Uterus (tissue), 4 donors: Measurements from ENCODE around the gene PRDM15. TPM values are rescaled to one million over a fixed set of nuclear protein-coding genes. Genes with fewer than 3 reads are reported as not detected.

Experiments
- DNase-seq, 2 donors: peaks; one replicate each; pipeline ENCODE4 v3.0.0-alpha.2; 2019 to 2020
- H3K27ac ChIP-seq, 2 donors: fragments of 200-600 bp; sonication (generic); 1 replicate in 1 of 2; 2 replicates in 1 of 2; pipeline ENCODE4 v1.5.1; 2016 to 2018
- H3K27me3 ChIP-seq, 2 donors: fragments of 200-600 bp; sonication (generic); one replicate each; pipeline ENCODE4 v1.5.1; 2018 to 2019; ENCODE audit warnings: control low read depth in 1 of 2
- H3K36me3 ChIP-seq, 2 donors: fragments of 200-600 bp; sonication (generic); one replicate each; pipeline ENCODE4 v1.5.1; 2019; ENCODE audit warnings: control low read depth in 1 of 2
- H3K4me1 ChIP-seq, 2 donors: fragments of 200-600 bp; sonication (generic); one replicate each; pipeline ENCODE4 v1.5.1; 2018 to 2019; ENCODE audit warnings: control low read depth in 1 of 2
- H3K4me3 ChIP-seq, 2 donors: fragments of 200-600 bp; sonication (generic); 1 replicate in 1 of 2; 2 replicates in 1 of 2; pipeline ENCODE4 v1.5.1; 2018 to 2019; ENCODE audit warnings: mild to moderate bottlenecking in 1 of 2
- H3K9me3 ChIP-seq, 2 donors: fragments of 200-600 bp; sonication (generic); one replicate each; pipeline ENCODE4 v1.5.1; 2019; ENCODE audit warnings: control low read depth in 1 of 2
- POLR2A ChIP-seq, 2 donors: fragments of 450-650 bp; IDR thresholded peaks; one replicate each; pipeline ENCODE4 v1.6.1; 2016; ENCODE audit warnings: antibody characterized with exemption in 2 of 2, mild to moderate bottlenecking in 1 of 2, moderate library complexity in 1 of 2
- intact Hi-C: fragments of 100-400 bp; cut with DNase I; formaldehyde crosslinking; loops from one replicate; pipeline ENCODE4 v1.15.1; 2023; ENCODE audit warnings: low total_unique reads
- total RNA-seq, 4 donors: library from RNA; depleted of rRNA in 3 of 4; stranded (reverse); fragments of >200 nt in 3 of 4; gene quantifications; one replicate each; pipeline versions ENCODE4 v1.1.0 to v1.2.4, GENCODE V29; 2014 to 2023
- TF ChIP-seq, protein P1 (sequence below), 4 experiments: fragments of 200-600 bp in 2 of 4; fragments of 450-650 bp in 2 of 4; sonication (generic) in 2 of 4; IDR thresholded peaks; one replicate each; pipeline ENCODE4 v1.5.1; 2016 to 2019; ENCODE audit warnings: antibody characterized with exemption in 4 of 4, mild to moderate bottlenecking in 2 of 4, moderate library complexity in 1 of 4
- donor health status: DM: yes; HTN: yes; CAD: no.

Gene PRDM15
- total RNA-seq, 4 donors from 2014 or later, result 5.9 to 11.0 (median 6.5) TPM

GRCh38 chr21:41804381-41804780 lies 74.8 kb downstream of the PRDM15 start:
- Histone ChIP-seq H3K4me3 (no peak overlapping the region), H3K36me3 (no peaks in the 10 kb centered on the region), H3K9me3 (no peaks in the 10 kb centered on the region), H3K4me1 (no peaks in the 10 kb centered on the region), H3K27ac (no peak overlapping the region), H3K27me3 (no peaks in the 10 kb centered on the region)
- no peak for DNase-seq
- intact Hi-C loops, result no loop called here
- TF ChIP-seq, protein P1, sequence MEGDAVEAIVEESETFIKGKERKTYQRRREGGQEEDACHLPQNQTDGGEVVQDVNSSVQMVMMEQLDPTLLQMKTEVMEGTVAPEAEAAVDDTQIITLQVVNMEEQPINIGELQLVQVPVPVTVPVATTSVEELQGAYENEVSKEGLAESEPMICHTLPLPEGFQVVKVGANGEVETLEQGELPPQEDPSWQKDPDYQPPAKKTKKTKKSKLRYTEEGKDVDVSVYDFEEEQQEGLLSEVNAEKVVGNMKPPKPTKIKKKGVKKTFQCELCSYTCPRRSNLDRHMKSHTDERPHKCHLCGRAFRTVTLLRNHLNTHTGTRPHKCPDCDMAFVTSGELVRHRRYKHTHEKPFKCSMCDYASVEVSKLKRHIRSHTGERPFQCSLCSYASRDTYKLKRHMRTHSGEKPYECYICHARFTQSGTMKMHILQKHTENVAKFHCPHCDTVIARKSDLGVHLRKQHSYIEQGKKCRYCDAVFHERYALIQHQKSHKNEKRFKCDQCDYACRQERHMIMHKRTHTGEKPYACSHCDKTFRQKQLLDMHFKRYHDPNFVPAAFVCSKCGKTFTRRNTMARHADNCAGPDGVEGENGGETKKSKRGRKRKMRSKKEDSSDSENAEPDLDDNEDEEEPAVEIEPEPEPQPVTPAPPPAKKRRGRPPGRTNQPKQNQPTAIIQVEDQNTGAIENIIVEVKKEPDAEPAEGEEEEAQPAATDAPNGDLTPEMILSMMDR (IDR thresholded peaks at IDR 0.05), result no peak
- no peak for TF ChIP-seq POLR2A (IDR thresholded peaks at IDR 0.05)

DNA sequence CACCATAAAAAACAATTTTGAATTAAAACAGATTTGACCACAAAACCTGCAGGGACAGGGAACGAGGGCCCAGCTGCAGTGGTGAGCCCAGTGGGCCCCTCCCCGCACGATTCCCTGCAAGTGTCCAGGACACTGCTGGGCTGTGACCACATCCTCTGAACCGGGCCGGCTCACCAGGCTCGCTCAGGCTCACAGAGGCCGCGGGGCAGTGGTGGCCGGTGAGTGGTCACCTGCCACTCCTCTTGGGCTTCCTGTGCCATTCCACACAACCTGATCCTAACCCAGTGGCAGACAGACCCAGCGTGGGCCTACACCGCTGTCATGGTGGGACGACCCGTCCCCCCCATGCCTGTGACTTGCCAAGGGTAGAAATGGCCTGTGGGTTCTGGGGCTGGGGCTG lies 75.8 kb downstream of the PRDM15 start:
- no peak for TF ChIP-seq POLR2A (IDR thresholded peaks at IDR 0.05)
- TF ChIP-seq, protein P1 (IDR thresholded peaks at IDR 0.05), result no peak
- no peaks in the 10 kb centered on the region for H3K27me3 ChIP-seq
- no peak for DNase-seq
- H3K4me3 ChIP-seq, result no peak overlapping the region
- H3K4me1 ChIP-seq, result no peaks in the 10 kb centered on the region
- no peak overlapping the region for H3K27ac ChIP-seq
- no peaks in the 10 kb centered on the region for H3K9me3 ChIP-seq
- H3K36me3 ChIP-seq, result no peaks in the 10 kb centered on the region
- intact Hi-C loops, result no loop called here

- Histone ChIP-seq H3K9me3 (no peaks in the 10 kb centered on the region), H3K4me3 (no peak overlapping the region), H3K36me3 (no peaks in the 10 kb centered on the region), H3K27ac (peak overlapping the region in 1 of 2 donors; percentile 11), H3K4me1 (no peaks in the 10 kb centered on the region), H3K27me3 (no peaks in the 10 kb centered on the region)
- DNase-seq, result peak; percentile 67 to 72
- no peak for TF ChIP-seq POLR2A (IDR thresholded peaks at IDR 0.05)
- TF ChIP-seq, protein P1 (IDR thresholded peaks at IDR 0.05), result no peak
- intact Hi-C loops, result no loop called here
Measured at GRCh38 chr21:41802684-41803083, 76.5 kb downstream of the PRDM15 start.

DNA sequence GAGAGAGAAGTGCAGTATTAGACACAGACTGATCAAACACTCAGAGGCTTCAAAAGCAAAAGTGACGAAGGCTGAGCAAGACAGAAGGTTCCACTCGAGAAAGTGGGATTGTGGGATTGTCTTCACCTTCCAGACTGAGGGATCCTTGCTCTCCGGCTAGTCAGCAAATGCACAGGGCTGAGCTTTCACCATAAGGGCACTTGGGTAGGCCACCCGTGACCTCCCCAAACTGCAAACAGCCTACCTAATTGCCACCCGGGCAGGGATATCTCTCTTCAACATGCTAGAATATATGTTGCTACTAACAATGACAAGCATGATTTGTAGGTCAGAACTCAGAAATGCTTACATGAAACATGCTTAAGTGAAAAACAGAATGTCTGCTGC lies 77.0 kb downstream of the PRDM15 start:
- DNase-seq, result no peak
- no peaks in the 10 kb centered on the region for H3K36me3 ChIP-seq
- no peaks in the 10 kb centered on the region for H3K9me3 ChIP-seq
- H3K27me3 ChIP-seq, result no peaks in the 10 kb centered on the region
- no peak for TF ChIP-seq POLR2A (IDR thresholded peaks at IDR 0.05)
- TF ChIP-seq, protein P1 (IDR thresholded peaks at IDR 0.05), result no peak
- no peaks in the 10 kb centered on the region for H3K4me1 ChIP-seq
- H3K27ac ChIP-seq, result peak overlapping the region in 1 of 2 donors; percentile 11
- intact Hi-C loops, result no loop called here
- H3K4me3 ChIP-seq, result no peak overlapping the region

GRCh38 chr21:41801321-41802197 lies 77.6 kb downstream of the PRDM15 start:
- H3K27ac ChIP-seq, result no peak overlapping the region
- TF ChIP-seq, protein P1 (IDR thresholded peaks at IDR 0.05), result no peak
- no peak for TF ChIP-seq POLR2A (IDR thresholded peaks at IDR 0.05)
- no peaks in the 10 kb centered on the region for H3K4me1 ChIP-seq
- no peak overlapping the region for H3K4me3 ChIP-seq
- DNase-seq, result no peak
- H3K36me3 ChIP-seq, result no peaks in the 10 kb centered on the region
- no peaks in the 10 kb centered on the region for H3K9me3 ChIP-seq
- H3K27me3 ChIP-seq, result no peaks in the 10 kb centered on the region
- intact Hi-C loops, result no loop called here
